Measurements from ENCODE around the gene IKZF5.

IKZF5 gene

GRCh38 chr10:123008355-123009104, at the start of gene IKZF5, which contains the start of gene ACADSB:
Gene IKZF5, minus strand, starts transcription at chr10:123008795. Its CDS starts 10,170 bp downstream, at chr10:122998625.
Gene ACADSB, plus strand, starts transcription at chr10:123009006. Its CDS starts 24 bp downstream, at chr10:123009030.
- peak; percentile 98 for DNase-seq

GRCh38 chr10:123057968-123058367, 49.4 kb upstream of the IKZF5 start:
- no peak for DNase-seq

GRCh38 chr10:123045961-123046731, 37.6 kb upstream of the IKZF5 start:
- DNase-seq: no peak

GRCh38 chr10:123044391-123044790, 35.8 kb upstream of the IKZF5 start:
- DNase-seq: no peak

DNA sequence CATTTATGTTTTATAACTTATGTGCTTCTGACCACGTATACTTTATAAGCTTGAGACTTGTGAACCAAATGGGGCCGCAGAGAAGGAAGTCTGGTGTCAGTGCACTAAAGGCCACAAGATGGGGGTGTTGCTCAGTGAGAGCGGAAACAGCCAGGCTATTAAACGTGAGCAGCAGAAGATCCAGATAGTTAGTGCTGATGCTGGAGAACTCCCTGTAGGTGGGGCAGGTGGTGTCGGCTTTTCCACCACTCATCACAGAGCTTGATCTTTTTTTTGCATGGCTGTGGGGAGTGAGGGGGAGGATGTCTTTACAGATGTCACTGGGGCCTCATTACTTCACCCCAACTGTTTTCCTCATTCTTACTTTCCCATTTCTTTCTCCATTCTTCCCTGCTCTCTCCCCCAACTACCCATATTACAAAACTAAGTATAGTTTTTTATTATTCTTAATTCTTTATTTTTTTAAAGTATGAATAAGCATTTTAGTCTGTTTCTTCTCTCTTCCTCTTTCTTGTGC, 34.9 kb upstream of the IKZF5 start:
- peak; percentile 55 for DNase-seq

GRCh38 chr10:123042708-123043408, 34.3 kb upstream of the IKZF5 start:
- DNase-seq: no peak

DNA sequence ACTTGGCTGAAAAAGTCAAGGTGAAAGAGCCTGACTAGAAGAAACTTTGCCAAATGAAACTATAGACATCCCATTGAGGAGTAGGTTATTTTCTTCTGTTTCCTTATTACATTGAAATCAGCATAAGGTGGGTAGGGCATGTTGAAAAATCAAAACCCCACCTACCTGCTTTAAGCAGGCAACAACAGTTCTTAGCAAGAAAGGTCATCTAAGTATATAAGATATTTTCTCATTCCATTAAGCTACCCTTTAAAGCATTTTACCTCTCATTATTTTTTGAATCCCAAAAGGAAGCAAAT, 31.0 kb upstream of the IKZF5 start:
- no peak for DNase-seq

DNA sequence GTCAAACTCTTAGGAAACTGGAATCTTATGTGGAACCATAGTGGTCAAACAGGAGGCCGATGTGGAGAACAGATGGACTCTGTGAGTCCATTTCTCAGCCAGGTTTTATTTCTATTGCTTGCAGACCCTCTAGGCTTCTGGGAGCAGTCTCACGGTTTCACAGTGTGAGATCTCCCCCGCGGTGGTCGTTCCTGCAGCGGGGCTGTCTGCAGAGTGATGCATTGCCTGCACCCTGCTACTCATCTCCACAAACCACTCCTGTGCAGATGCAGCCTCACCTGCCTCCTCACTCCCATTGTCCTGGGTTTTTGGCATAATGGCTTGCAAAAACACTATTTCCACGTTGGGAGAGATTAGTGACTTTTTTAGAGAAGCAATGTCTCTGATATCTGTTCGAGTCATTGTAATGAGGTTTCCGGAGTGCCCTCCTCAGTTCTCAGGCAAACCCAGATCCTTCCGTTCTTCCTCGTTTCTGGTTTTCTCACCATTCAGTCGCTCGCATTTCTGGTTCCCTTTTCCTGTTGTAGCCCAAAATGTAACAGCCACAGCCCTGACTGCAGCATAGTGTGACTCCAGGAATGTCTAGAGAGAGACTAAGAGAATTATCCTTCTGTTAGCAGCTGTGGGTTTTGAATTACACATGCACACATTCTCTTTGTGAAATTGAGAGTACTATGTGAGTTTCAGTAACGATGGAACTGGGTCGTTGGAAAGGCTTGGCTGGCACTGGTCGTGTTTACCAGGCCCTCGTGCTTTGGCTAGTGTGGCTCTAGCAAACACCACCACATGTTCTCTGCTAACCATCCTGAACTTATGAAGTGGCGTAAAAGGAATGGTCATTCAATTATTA, 30.4 kb upstream of the IKZF5 start:
- no peak for DNase-seq

- DNase-seq: no peak
Measured at GRCh38 chr10:123035467-123036086, 27.0 kb upstream of the IKZF5 start.

GRCh38 chr10:123034332-123034731, 25.7 kb upstream of the IKZF5 start:
- no peak for DNase-seq

- no peak for DNase-seq
Measured at GRCh38 chr10:123031124-123031523, 22.5 kb upstream of the IKZF5 start.

DNA sequence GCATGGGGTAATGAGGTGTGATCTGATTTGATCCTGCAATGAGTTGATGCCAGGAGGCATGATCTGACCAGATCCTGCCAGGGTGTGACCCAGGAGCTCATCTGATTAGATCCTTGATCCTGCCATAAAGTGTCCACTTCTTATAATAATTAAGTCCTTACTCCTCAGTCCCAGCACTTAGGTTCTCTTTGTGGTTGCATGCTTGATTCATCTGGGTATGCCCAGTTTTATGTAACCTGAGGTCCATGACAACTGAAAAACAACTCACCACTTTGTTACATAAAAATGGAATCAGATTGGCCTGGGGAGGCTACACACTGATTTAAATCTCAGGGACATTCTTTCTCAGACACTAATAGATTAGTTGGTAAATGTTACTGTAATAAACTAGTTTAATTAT, 19.3 kb upstream of the IKZF5 start:
- no peak for DNase-seq

GRCh38 chr10:123026302-123026701, 17.7 kb upstream of the IKZF5 start:
- DNase-seq: no peak

- no peak for DNase-seq
Measured at GRCh38 chr10:123024540-123024939, 15.9 kb upstream of the IKZF5 start.

DNA sequence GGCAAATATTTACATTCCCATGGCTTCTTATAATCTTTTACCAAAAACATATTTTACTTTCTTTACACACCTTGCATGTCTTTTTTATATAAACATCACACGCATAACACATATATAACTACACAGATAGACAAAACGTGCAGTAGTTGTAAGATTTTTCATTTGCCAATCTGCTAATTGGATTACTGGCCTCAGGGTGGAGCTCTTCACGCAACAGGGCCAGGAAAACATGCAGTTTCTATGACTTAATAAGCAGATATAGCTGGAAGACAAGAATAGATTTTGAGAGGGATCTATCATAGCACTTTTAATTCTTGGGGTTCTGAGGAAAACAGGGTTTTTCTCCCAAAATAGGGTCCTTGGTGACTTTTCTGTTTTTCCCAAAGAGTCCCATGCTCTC, 12.9 kb upstream of the IKZF5 start:
- DNase-seq: no peak

- no peak for DNase-seq
Measured at GRCh38 chr10:123019941-123020703, 11.5 kb upstream of the IKZF5 start.

DNA sequence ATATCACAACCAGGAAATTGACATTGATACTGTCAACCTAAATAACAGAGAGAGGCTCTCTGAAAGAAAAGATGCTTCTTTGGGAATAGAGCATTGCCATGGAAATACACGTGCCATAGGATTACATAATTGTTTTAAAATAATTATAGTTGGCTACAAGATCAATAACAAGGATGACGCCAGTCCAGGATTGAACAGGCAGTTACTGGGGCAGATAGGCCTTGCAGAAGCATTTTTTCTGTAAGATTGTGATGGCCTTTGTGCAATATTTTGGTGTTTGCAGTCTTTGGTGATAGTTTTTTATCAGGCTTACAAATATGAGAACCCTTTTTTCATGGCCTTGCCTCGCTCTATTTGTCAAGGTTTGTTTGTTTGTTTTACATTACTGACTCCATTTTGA, 10.7 kb upstream of the IKZF5 start:
- DNase-seq: no peak

DNA sequence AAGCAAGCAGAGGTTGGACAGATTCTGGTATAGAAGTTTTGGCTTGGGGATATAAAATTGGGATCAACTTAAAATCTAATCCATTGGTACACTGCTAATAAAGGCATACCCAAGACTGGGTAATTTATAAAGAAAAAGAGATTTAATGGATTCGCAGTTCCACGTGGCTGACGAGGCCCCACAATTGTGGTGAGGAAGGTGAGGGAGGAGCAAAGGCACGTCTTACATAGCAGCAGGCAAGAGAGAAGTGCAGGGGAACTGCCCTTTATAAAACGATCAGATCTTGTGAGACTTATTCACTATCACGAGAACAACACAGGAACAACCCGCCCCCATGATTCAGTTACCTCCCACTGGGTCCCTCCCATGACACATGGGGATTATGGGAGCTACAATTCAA, 9.9 kb upstream of the IKZF5 start:
- DNase-seq: no peak

DNA sequence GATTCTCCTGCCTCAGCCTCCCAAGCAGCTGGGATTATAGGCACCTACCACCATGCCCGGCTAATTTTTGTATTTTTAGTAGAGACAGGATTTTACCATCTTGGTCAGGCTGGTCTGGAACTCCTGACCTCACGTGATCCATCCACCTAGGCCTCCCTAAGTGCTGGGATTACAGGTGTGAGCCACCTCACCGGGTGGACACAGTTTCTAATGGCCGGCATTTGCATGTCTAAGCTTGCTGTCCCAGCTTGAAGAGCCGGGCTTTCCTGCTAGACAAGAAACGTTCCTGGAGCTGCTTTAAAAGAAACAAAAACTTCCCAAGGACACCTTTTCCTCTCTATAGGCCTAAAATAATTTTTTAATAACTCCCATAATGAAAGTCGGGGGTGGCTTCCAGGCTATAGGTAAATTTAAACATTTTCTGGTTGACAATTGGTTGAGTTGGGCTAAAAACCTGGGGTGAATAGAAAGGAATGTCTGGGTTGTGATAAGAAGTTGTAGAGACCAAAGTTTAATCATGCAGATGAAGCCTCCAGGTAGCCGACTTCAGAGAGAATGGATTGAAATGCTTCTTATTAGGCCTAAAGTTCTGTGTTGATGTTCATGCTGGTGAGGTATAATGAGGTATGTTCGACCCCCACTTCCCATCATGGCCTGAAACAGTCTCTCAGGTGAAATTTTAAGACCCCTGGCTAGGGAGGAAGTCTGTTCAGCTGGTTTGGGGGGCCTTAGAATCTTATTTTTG, 9.0 kb upstream of the IKZF5 start:
- no peak for DNase-seq

DNA sequence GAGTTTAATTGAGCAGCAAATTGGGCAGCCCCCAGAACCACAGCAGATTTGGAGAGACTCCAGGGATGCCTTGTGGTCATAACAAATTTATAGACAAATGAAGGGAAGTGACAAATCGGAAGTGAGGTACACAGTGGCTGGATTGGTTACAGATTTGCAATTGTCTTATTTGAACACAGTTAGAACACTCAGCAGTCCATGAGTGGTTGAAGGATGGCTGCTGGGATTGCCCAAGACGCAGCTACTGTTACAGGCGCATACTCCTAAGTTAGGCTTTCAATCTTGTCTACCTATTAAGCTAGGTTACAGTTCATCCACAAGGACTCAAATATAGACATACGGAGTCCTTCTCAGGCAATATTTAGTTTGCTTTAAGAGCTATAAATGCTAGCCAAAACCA, 7.6 kb upstream of the IKZF5 start:
- DNase-seq: no peak

DNA sequence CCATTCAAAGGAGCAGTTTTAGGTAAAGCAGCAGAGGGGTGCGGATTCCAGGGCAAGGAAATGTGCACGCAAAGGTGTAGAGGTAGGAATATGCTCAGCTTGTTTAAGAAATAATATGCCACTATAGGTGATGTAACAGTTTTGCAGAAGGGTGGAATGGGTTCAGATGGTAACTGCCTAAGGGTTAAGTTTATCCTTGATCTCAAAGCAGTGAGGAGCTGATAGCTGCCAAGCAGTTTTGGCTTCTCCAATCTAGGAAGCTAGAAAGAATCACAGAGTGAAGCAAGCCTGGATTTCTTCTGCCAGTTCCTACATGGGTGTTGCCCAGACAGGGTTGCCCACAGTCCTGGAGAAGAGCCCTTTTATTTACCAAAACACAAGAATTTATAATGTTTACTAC, 6.2 kb upstream of the IKZF5 start:
- DNase-seq: no peak
